Ureter (tissue), 1 donor: ENCODE measurements around the gene ACAP3. TPM values are rescaled to one million over a fixed set of nuclear protein-coding genes. Genes with fewer than 3 reads are reported as not detected.

ENCODE experiments used
- DNase-seq: peaks from one replicate; pipeline ENCODE4 v3.0.0-alpha.2; 2020; ENCODE audit warnings: low spot score
- total RNA-seq: library from RNA; stranded (reverse); gene quantifications from one replicate; pipeline ENCODE4 v1.2.4, GENCODE V29; 2023
- donor health status: DM: yes; HTN: yes; CAD: no.

Gene ACAP3
- total RNA-seq, 1 donor from 2014 or later = 77.6 TPM

DNA sequence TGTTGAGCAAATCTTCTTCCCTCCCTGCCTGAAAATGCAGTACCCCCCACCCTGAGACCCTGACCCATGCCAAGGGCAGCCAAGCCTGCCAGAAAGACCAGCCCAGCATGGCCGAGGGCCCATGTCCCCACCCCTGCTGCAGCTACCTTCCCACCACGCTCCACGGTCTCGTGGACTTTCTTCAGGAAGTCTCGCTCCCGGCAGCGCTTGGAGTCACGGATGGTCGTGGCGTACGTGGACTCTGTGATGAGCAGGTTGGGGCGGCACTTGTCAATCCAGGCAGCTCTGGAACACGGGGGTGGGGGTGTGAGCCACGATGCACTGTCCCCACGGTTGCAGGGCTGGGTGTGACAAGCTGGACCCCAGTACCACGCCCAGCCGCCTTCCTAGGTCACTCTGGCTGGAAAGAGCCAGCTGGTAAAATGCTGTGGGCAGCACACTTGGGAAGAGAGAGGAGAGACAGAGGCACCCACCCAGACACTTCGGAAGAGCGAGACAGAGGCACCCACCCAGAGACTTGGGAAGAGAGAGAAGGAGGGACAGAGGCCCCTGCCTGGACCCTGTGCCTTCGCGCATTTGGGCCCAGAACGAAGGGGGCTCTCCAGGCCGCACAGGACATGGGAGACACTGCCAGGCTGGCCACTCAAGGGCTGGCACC is 7.1 kb upstream of the ACAP3 start:
- DNase-seq = no peak

DNA sequence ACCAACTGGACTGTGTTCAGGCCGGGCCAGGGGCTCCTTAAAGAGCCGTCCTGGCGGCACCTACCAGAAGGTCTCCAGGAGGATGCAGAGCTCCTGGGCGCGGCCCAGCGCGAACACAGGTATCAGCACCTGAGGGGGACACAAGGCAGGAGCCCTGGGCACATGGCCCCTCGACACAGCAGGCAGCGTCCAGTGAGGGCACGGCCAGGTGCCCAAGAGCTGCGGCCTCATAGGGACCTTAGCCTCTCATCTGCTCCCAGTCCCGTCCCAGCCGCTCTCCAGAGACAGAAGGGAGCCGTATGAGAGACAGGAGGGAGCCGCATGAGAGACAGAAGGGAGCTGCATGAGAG is 6.5 kb upstream of the ACAP3 start:
- DNase-seq = no peak

DNA sequence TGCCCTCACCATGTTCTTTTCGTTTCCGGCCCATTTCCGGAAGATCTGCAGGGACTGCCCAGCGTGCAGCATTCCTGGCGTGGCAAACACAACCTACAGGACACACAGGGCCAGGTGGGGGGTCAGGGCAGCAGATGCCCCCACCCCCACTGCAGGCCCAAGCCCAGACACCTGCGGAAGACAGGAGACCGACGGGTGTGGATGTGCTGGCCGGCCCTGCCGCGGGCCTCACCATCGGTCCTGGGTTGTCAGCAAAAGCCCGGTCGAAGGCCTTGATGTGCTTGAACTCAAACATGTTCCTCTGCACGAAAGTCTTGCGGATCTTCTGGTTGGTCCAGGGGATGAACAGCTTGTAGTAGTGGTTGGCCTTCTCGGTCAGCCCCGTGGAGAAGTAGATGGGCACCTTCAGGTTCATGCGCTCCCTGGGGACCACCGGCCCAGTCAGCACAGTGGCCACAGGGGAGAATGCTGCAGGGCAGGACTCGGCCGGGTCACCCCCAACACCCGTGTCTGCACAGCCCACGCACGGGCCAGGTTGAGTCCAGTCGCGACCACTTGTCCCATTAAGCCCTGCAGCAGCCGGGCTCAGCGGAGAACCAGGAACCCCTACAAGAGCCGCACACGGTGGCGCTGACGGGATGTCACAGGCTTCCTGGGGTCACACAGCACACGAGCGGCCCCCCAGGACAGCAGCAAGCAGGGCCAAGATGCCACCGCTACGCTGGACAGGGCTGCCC is 5.9 kb upstream of the ACAP3 start:
- no peak for DNase-seq

DNA sequence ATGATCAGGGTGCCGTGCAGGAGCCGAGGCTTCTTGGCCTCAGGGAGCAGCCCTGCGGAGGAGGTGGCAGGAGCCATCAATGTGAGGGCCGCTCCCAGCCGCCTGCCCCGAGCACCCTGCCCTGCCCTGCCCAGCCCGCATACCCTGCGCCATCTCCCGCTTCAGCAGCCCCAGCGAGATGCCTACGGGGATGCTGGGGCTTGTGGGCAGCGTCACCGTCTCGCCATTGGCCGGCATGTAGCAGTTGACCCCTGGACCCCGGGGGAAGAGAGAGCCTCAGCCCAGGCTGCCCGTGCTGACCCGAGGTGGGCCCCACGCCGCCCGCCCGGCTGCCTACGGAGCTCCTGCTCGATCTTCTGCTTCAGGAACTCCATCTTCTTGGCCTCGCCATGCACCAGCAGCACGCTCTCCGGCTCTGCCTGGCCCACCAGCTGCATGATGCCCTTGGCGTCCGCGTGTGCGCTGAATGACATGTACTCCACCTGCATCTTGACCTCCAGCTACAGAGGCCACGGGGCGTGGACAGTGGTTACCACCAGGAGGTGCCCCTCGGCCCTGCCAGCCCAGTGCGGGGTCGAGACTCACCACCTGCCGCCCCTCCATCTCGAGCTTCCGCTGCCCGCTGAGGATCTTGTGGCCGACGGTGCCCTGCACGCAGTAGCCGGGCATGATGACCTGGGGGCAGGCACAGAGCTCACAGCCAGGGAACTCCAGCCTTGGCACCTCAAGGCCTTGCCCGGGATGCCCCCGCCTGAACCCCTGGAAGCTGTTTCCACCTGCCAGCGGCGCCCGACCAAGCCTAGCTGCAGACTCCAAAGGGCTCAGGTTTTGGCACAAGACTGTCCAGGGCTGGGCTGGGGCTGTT is 5.0 kb upstream of the ACAP3 start:
- no peak for DNase-seq

DNA sequence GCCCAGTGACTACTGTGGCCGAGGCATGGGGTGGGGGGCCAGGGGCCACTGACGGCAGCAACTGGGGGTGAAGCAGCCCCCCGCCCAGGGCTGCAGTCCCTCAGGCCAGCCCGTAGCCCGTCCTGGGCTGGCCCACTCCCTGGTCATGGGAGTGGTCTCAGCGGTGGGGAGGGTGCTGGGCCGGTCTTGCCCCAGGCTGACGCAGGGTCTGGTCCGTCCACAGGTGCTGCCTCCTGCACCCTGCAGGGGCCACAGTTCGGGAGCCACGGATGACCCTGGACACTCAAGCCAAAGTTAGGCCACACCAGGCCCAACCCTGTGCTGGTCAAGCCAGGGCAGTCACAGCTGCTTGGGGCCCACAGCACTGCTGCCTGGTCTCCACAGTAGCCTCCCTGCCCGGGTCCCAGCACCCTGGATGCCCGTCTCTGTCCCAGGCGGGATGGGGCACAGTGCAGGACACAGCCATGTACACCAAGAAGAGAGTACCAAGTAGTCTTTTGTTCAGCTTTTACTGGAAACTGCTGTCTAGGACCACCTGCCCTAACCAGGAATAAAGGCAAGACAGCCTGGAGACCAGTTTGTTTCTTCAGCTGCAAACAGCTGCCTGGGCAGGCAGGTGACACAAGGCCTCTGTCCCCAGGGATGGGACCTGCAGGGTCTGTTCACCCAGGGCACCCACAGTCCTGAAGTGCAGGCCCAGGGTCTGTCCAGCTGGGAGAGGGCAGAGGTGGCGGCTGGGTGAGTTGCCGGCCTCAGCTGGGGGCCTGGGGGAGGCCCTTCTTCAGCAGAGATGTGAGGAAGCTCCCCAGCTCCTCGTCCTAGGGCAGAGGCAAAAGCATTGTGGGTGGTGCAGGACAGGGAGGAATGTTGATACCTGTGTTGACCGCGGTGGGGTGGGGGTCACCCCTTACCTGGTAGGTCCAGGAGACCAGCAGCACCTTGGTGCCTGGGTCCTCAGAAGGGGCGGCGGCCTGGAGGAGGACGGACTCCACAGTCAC is 3.7 kb upstream of the ACAP3 start:
- no peak for DNase-seq

DNA sequence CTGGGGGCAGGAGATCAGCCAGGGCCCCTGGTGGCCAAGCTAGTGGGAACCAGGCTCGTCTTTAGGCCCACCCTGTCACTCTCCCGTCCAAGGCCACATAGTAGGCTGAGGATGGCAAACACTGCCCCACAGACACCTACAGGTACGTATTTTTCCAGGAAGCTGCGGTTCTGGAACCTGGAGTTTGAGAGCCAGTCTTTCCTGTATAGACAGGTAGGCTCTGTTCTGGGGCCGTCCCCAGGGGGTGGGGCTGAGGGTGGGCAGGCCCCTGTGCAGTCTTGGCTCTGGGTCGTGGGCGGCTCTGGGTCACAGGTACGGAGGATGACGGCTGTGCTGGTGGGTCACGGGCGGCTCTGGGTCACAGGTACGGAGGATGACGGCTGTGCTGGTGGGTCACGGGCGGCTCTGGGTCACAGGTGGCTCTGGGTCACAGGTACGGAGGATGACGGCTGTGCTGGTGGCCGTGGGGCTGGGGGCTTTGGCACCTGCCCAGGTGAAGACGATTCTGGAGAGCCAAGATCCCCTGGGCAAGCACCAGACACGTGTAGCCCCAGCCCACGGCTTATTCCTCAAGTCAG is 2.8 kb upstream of the ACAP3 start:
- DNase-seq = peak; percentile 79

DNA sequence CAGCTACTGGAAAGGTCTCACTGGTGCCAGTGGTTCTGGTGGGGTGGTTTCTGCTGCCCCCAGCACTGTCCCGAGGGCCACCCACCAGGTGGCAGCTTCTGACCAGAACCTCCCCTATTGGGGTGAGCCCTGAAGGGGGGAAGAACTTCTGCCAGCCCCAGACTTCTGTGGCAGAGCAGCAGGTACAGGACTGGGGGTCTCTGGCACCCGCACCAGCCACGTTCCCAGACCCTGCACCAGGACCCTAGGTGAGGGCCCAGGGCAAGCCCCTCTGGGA is 2.3 kb upstream of the ACAP3 start:
- DNase-seq = no peak

DNA sequence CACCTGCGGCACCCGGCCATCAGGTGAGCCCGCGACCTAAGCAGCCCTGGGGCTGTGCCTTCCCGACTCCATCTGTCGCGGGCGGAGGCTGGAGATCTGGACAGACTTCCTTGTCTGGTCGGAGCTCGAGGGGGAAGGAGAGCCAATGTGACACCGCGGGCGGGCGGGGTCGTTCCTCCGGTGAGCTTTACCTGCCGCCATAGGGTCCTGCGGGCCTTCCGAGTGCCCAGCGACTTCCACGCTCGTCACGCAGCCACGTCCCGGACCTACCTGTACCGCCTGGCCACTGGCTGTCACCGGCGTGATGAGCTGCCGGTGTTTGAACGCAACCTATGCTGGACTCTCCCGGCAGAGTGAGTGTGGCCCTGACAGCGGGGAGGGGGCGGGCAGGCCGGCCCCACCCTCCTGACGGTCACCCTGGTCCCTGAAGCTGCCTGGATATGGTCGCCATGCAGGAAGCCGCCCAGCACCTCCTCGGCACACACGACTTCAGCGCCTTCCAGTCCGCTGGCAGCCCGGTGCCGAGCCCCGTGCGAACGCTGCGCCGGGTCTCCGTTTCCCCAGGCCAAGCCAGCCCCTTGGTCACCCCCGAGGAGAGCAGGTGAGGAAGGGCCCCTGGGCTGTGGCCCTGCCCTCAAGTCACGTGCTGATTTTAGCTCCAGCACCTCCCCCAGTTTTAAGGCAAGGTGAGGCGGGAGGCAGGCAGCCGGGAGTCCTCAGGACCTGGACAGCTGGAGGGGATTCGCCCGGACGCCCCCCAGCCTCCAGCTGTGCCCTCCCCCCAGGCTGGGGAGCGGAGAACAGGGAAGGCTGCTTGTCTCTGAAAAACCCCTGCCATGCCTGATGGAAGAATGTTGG is 1.8 kb upstream of the ACAP3 start:
- DNase-seq = peak; percentile 67

DNA sequence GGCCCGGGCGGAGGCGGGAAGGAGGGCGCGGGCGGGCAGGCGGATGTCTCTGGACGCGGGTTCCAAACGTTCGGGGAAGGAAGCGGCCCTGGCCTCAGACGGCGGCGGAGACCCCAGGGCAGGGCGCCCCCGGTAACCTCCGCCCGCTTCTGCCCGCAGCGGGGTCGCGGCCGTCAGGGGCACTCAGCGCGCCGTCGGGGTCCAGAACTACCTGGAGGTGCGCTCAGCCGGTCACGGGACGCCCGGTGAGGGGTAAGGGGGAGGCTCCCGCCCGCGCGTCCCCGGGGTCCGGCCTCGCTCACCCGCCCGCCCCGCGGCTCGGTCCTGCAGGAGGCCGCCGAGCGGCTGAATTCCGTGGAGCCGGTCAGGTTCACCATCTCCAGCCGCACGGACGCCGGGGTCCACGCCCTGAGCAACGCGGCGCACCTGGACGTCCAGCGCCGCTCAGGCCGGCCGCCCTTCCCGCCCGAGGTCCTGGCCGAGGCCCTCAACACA is 1.1 kb upstream of the ACAP3 start:
- DNase-seq = no peak

DNA sequence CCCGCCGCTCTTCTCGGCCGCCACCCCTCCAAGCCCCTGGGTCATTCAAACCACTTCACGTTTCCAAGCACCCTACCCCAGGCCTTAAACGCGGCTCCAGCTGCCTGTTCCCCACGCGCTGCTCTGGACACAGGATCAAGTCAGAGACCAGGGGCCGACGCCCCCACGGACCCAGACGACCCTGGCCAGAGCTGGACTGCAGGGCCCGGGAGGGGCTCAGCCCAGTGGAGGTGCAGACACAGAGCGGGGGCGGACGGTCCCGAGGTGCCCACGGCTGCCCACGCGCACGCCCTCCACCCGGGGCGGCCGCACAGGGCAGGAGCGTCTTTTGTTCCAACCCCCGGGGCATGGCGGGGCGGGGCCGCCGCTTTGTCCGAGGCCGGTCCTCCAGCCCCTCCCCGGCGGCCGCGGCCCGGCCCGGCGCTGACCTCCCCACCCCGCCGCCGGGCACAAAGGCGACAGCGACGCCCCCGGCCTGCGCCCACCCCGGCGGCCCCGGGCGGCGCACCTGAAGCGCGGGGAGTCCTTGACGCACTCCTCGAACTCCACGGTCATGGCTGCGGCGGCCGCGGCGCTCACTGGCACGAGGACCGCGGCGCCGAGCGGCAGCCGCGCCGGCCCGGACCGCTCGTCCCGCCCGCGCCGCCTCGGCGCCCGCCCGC is 338 bp downstream of the ACAP3 start:
- DNase-seq = no peak

DNA sequence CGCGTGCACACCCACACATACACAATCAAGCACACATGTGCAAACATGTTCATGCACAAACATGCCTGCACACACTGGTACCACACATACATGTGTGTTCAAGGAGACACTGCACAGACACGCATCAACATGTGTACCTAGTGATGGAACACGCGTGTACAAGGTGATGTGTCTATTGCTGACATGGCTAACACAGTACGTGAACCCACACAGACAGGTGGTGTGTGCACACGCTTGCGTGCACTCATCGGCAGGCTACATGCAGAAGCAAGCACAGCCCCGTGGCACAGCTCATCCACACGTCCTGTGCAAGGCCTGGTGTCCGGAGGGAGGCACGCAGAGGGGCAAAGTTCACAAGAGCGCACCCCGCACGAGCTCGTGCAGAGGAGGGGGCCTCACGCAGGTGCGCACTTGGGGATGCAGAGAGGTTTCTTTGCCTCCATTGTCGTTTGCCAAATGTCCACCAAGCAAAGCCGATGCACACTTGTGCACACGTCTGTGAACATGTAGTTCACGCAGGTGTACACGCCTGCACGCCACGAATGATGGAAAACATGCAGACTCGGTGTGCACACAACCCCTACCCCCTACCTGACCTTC is 969 bp downstream of the ACAP3 start:
- DNase-seq = no peak

DNA sequence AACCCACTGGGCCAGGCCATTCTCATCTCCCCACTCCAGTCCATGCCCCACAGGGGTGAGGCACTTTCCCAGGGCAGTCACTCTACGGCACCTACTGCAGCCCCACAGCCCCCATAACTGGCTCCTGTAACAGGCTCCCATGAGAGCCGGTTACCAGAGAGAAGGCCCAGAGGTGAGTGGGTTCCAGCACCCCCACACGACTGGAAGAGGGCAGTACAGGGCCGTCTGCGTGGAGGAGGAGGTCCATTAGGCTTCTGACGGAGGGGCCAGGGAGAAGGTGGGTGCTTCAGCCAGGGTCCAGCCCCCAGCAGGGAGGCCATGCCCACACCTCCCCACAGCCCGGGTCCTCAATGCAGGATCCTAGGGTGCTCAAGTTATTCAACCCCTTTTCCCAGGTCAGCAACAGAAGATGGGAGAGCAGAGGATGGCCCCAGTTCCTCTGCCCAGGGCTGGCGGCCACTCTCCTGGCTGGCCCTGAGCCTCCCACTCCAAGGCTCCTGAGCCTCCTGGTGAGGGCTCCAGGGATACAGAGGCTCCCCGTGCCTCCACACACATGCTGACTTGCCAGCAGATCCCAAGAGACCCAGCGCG is 1.6 kb downstream of the ACAP3 start:
- DNase-seq = no peak

DNA sequence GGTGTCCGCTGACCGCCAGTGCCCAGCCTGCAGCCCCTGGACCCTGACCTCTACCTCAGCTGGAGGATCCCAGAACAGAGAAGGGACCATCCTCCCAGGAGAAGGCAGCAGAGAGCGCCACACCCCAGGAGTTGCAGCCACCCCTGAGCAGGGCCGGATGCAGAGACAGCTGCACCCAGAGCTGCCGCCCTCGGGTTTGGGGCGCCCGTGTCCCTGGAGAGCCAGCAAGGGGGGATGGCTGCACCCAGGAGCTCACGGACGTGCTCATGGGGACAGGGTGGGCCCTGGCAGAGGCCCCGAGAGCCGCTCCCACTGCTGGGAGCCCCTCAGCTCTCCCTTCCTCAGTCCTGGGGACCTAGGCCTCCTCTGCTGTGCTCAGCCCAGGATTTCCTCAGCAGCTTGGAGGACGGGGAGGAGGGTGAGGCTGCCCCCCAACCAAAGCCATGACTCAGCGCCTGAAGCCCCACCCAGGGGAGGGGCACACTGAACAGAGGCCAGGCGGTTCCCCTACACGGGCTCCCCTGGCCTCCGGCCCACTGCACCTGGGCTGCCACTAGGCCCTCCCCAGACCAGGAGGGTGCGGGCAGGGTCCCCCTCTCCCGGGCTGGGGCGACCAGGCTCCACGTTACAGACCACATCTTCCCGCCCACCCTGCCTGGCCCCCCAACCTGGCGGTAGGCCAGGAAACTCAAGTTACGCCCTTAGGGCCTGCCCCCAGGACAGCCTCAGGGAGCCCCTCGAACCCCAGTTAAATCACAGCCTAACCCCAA is 2.2 kb downstream of the ACAP3 start:
- DNase-seq = peak; percentile 89

DNA sequence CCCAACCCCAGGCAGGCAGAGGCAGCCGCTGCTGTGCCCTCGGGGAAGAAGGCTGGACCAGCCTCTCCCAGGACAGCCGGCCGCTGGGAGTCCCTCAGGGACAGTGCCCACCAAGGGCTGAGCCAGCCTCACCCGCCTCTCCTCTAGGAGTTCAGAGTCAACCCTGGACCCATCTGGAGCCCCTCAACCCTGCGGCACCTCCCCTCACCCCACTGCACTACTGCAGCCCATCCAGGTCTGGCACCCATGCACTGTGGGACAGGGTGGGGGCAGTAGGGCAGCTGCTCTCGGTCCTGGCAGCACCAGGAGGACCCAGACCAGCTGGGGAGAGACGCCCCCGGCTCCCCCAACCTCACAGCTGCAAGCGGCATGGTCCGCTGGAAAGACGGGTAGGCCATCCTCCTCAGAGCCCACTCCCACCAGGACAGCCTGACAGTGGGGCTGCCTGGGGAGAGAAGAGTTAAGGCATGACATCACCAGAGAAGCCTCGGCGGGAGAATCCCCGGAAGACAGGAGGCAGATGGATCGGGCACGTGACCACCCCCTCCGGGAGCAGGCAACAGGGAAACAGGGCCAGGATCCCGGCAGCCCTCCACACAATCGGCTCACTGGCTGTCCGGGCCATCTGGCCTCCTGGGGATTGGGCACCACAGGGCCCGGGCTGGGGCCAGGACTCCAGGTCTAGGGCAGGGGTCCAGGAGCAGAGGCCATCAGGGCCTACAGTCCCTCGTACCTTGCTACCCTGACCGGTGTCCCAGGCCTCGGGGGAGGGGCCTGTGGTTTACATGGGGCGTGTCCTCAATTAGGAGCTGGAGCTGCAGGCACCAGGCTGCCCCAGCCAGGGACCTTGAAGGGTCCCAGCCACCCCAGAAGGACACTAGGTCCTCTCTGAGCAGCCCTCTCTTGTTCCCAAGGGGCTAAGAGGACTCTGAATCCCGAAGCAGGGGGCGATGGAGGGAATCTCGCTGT is 3.1 kb downstream of the ACAP3 start:
- peak; percentile 84 for DNase-seq

DNA sequence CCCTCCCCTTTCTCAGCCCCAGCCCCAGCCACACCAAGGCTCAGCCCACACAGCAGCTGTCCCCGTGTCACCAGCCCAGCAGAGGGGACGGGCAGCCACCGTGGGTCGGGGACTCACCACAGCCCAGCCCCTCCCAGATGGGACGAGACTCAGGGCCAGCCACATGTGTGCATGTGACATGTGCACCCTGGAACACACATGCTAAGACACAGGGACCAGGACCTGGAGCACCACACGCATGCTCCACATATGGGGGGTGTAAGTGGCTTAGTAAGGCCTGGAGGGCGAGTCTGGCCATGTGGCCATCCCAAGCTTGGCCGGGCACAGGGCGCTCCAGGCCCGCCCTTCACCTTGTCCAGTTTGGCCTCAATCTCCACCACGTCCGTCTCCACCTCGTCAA is 4.0 kb downstream of the ACAP3 start:
- no peak for DNase-seq

DNA sequence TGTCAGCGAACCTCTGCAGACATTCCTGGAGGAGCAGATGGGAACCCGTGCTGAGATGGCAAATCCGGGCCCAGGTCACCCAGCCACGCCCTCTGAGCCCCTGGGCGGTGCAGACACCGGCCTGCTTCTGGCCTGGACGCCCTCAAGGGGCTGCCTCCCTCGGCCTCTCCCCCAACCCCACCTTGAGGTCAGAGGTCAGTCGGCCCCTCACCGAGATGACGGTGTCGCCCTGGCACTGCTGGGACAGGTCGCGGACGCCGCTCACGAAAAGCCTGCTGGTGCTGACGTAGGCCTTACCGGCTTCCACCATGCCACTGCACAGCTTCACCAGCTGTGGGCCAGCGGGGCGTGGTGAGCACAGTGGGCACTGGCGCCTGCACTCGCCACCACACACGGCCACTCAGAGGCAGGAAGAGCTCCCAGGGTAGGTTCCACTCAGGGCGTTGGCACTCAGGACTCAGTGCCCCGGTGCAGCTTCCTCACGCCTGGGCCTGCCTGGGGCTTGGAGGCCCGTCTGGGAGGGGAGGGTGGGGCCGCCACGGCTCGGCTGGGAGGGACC is 4.7 kb downstream of the ACAP3 start:
- DNase-seq = peak; percentile 75

DNA sequence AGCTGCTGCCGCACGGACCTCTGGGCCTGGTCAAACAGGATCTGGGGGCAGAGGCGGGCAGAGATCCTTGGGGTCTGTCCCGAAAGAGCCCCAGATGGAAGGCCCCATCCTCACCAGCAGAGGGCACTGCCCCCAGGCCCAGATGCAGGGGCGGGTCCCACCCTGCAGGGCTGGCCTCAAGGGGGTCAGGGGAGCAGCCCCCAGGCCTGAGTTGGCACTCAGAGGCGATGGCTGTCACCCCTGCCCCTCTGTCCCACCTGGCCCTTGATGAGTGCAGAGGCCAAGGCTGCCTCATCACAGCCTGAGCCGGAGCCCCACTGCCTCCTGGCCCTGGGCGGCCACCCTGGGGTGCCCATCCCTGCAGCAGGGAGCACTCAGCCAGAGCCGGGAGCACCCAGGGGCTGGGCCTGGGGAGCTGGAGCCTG is 5.7 kb downstream of the ACAP3 start:
- no peak for DNase-seq
